HepG2 (cell line): ENCODE results near the gene HOXB2. TPM values are rescaled to one million over a fixed set of nuclear protein-coding genes. Genes with fewer than 3 reads are reported as not detected.
A peak's percentile ranks its signal among the peaks of the same experiment; 100 is the strongest.

Source experiments
- ATAC-seq: fragments of 200-7000 bp; cut with Tn5 transposase; 3 replicates; pipeline ENCODE4 v1.9.1; 2020; ENCODE audit warnings: mild to moderate bottlenecking, moderate library complexity
- BruUV-seq: library from RNA; stranded (reverse); fragments of 400-500 nt; replicated peaks from 2 replicates; lab custom pipeline; 2021; lab: Mats Ljungman, UMichigan
- CTCF ChIA-PET: fragments of 300-600 bp; formaldehyde crosslinking; extraction: SDS; loops from one replicate; lab custom pipeline; 2021; ENCODE audit warnings: low total read pairs, inconsistent platforms, low intra/inter-chr PET ratio; lab: Yijun Ruan, JAX
- POLR2A ChIA-PET: fragments of 350-600 bp; sonication (Branson Sonifier 250); formaldehyde crosslinking; loops from one replicate; lab custom pipeline; 2020; ENCODE audit warnings: antibody characterized with exemption, inconsistent platforms; lab: Yijun Ruan, JAX
- DNase-seq: peaks from one replicate; pipeline ENCODE4 v3.0.0-alpha.2; 2015; ENCODE audit warnings: low spot score
- FAIRE-seq: peaks from 3 replicates; lab custom pipeline; 2011; peaks lifted over from hg19 to GRCh38; lab: Jason Lieb, UNC
- H2AFZ ChIP-seq: one replicate; pipeline ENCODE4 v1.6.1; 2011; ENCODE audit warnings: low read length, inconsistent platforms
- H3K27ac ChIP-seq: fragments of 300-600 bp; 3 replicates; pipeline ENCODE4 v1.8.0; 2011; ENCODE audit warnings: mixed run types, mild to moderate bottlenecking, mixed read lengths, low read length, inconsistent platforms; ENCODE audit not compliant: insufficient read depth; ENCODE audit errors: extremely low read length
- H3K27me3 ChIP-seq, 2 experiments: fragments of 200-600 bp in 1 of 2; 2 replicates in 1 of 2; 3 replicates in 1 of 2; pipeline versions ENCODE4 v1.6.0 to v1.8.0; 2011; ENCODE audit warnings: low read length in 2 of 2, mild to moderate bottlenecking in 2 of 2, moderate library complexity in 2 of 2, inconsistent platforms in 1 of 2; ENCODE audit not compliant: insufficient read depth in 2 of 2, control insufficient read depth in 1 of 2
- H3K36me3 ChIP-seq, 2 experiments: fragments of 200-600 bp in 1 of 2; replicated peaks in 1 of 2; 2 replicates in 1 of 2; 3 replicates in 1 of 2; pipeline versions ENCODE4 v1.5.1 to v1.8.0; 2011; ENCODE audit warnings: low read length in 2 of 2, inconsistent platforms in 1 of 2; ENCODE audit not compliant: insufficient read depth in 2 of 2, control insufficient read depth in 1 of 2
- H3K4me1 ChIP-seq: 2 replicates; pipeline ENCODE4 v1.5.1; 2012; ENCODE audit warnings: low read length, inconsistent platforms; ENCODE audit not compliant: insufficient read depth
- H3K4me2 ChIP-seq: 2 replicates; pipeline ENCODE4 v1.6.0; 2011; ENCODE audit warnings: low read depth, low read length, inconsistent platforms
- H3K4me3 ChIP-seq, 3 experiments: fragments of 200-600 bp in 1 of 3; sonication (generic), shearing (Covaris generic) in 1 of 3; replicated peaks in 1 of 3; 2 replicates each; pipeline ENCODE4 v1.5.1; 2011 to 2016; ENCODE audit warnings: low read length in 3 of 3, inconsistent platforms in 2 of 3, low read depth in 2 of 3, mild to moderate bottlenecking in 2 of 3, control low read depth in 1 of 3, mixed read lengths in 1 of 3; ENCODE audit not compliant: insufficient read depth in 1 of 3
- H3K79me2 ChIP-seq: one replicate; pipeline ENCODE4 v1.6.1; 2011; ENCODE audit warnings: low read length, inconsistent platforms; ENCODE audit not compliant: insufficient read depth
- H3K9ac ChIP-seq: 2 replicates; pipeline ENCODE4 v1.6.0; 2011; ENCODE audit warnings: mild to moderate bottlenecking, low read depth, low read length, inconsistent platforms; ENCODE audit not compliant: insufficient read depth
- H3K9me3 ChIP-seq: 2 replicates; pipeline ENCODE4 v1.5.1; 2012; ENCODE audit warnings: mild to moderate bottlenecking, low read length
- H4K20me1 ChIP-seq: 2 replicates; pipeline ENCODE4 v1.6.0; 2011; ENCODE audit warnings: inconsistent platforms, mild to moderate bottlenecking, low read length, moderate library complexity; ENCODE audit not compliant: insufficient read depth
- EEA1 ChIP-seq: sonication (generic); formaldehyde crosslinking; IDR thresholded peaks from 2 replicates; pipeline ENCODE4 v1.5.1; 2020; ENCODE audit warnings: mild to moderate bottlenecking, missing genetic modification reagents, borderline replicate concordance
- EZH2 ChIP-seq: conservative IDR thresholded peaks from 2 replicates; pipeline ENCODE4 v1.6.1; 2012; ENCODE audit warnings: mild to moderate bottlenecking, low read depth, low read length, moderate library complexity
- HDAC2 ChIP-seq: sonication (generic); formaldehyde crosslinking; IDR thresholded peaks from 2 replicates; pipeline ENCODE4 v1.4.0; 2020; ENCODE audit warnings: missing genetic modification reagents
- MXI1 ChIP-seq: IDR thresholded peaks from 3 replicates; pipeline ENCODE4 v1.6.1; 2012; ENCODE audit warnings: low read depth, low read length, inconsistent platforms, borderline replicate concordance
- SRSF4 ChIP-seq: fragments of 200-400 bp; formaldehyde crosslinking; IDR thresholded peaks from one replicate; pipeline ENCODE4 v1.6.1; 2018; ENCODE audit warnings: mild to moderate bottlenecking, low read depth, low read length, moderate library complexity; ENCODE audit not compliant: poor library complexity, severe bottlenecking
- ZBTB25 ChIP-seq: IDR thresholded peaks from 2 replicates; pipeline ENCODE4 v1.6.1; 2018; ENCODE audit warnings: missing genetic modification reagents
- ZNF326 ChIP-seq: sonication (generic); formaldehyde crosslinking; IDR thresholded peaks from 2 replicates; pipeline ENCODE4 v1.4.0; 2020; ENCODE audit warnings: missing genetic modification reagents, borderline replicate concordance
- ZNF644 ChIP-seq: IDR thresholded peaks from 2 replicates; pipeline ENCODE4 v1.6.1; 2016; ENCODE audit warnings: low read depth
- ZNF770 ChIP-seq: sonication (generic); formaldehyde crosslinking; IDR thresholded peaks from 2 replicates; pipeline ENCODE4 v1.5.0; 2020; ENCODE audit warnings: mild to moderate bottlenecking, missing genetic modification reagents
- whole genome bisulfite sequencing: methylation state at CpG from one replicate; pipeline ENCODE4 v1.1.6; 2017; ENCODE audit warnings: low lambda C conversion rate; 5-methylcytosine and 5-hydroxymethylcytosine counted together
- in situ Hi-C: cut with HindIII; loops from 2 replicates; pipeline ENCODE4 v1.10.0; 2017; ENCODE audit warnings: low pct_unique_long_range_greater_than_20kb; ENCODE audit not compliant: extremely low pct_ligation_motif_present
- intact Hi-C: fragments of 100-400 bp; cut with micrococcal nuclease; formaldehyde crosslinking; loops from one replicate; pipeline ENCODE4 v1.10.0; 2022; ENCODE audit not compliant: unreplicated experiment
- polyA plus RNA-seq, 8 experiments: library from polyadenylated mRNA; depleted of rRNA in 3 of 8; stranded (reverse) in 7 of 8; unstranded in 1 of 8; fragments of >200 nt; fragmentation: Illumina TruSeq in 4 of 8; extraction: Trizol in 4 of 8; gene quantifications; 2 replicates each; pipeline versions ENCODE4 v1.2.1 to v1.2.3, GENCODE V29; 2011 to 2016; ENCODE audit warnings: low read depth in 4 of 8, missing spikeins in 1 of 8, mixed read lengths in 1 of 8; ENCODE audit not compliant: insufficient read depth in 1 of 8
- total RNA-seq, 5 experiments: library from RNA; depleted of rRNA; stranded (reverse); fragments of >200 nt; fragmentation: Illumina TruSeq; extraction: Trizol; gene quantifications; 2 replicates each; pipeline ENCODE4 v1.2.3, GENCODE V29; 2016; ENCODE audit warnings: low read depth in 1 of 5

The HOXB2 gene
- total and polyA plus RNA-seq, 2 of the 13 experiments (the other 11 are each of a cell fraction or from before 2014, with no cell fraction given), result not detected

- H3K36me3 ChIP-seq, result no peaks in the 10 kb centered on the region
- no peak overlapping the region for H3K4me2 ChIP-seq
- H4K20me1 ChIP-seq, result 0 out of 2 replicates have a peak, but pooled peaks cover 4% of the 10 kb centered on the region
- in situ Hi-C loops (no loop called here), intact Hi-C loops (no loop called here)
- no peaks in the 10 kb centered on the region for H3K4me1 ChIP-seq
- 14% methylated on average over 26 of the region's 26 CpGs for WGBS
- no peak overlapping the region for H3K27ac ChIP-seq
- H2AFZ ChIP-seq, result no peak overlapping the region
- no peak overlapping the region for H3K9ac ChIP-seq
- CTCF ChIA-PET, result no interaction called here
- no peak for DNase-seq
- no peaks in the 10 kb centered on the region for H3K79me2 ChIP-seq
- H3K4me3 ChIP-seq, result no peak overlapping the region
- POLR2A ChIA-PET, result no interaction called here
- no TSS peak for BruUV-seq
- no peak for TF ChIP-seq SRSF4
- no peak for TF ChIP-seq EEA1
- TF ChIP-seq HDAC2 (CRISPR knock-in tag), result no peak
- TF ChIP-seq ZNF770, result no peak
- no peak for TF ChIP-seq ZNF644 (CRISPR knock-in tag)
- TF ChIP-seq ZNF326 (CRISPR knock-in tag), result no peak
- TF ChIP-seq EZH2, result peak; percentile 52; the same call in 1 of the 2 replicates
- no peak for TF ChIP-seq ZBTB25 (CRISPR knock-in tag)
- no peak for TF ChIP-seq MXI1
- FAIRE-seq, result no peak
- H3K27me3 ChIP-seq, result peaks cover 30 to 97% of the 10 kb centered on the region in 2 experiments
- ATAC-seq, result no peak
- H3K9me3 ChIP-seq, result no peaks in the 10 kb centered on the region
Measured at GRCh38 chr17:48571024-48571818, 26.3 kb upstream of the HOXB2 start.
